Uterus (tissue), 4 donors: ENCODE measurements around the gene MTRF1L. TPM values are rescaled to one million over a fixed set of nuclear protein-coding genes. Genes with fewer than 3 reads are reported as not detected.

ENCODE experiments used
- DNase-seq, 2 donors: peaks; one replicate each; pipeline ENCODE4 v3.0.0-alpha.2; 2019 to 2020
- H3K27ac ChIP-seq, 2 donors: fragments of 200-600 bp; sonication (generic); 1 replicate in 1 of 2; 2 replicates in 1 of 2; pipeline ENCODE4 v1.5.1; 2016 to 2018
- H3K27me3 ChIP-seq, 2 donors: fragments of 200-600 bp; sonication (generic); one replicate each; pipeline ENCODE4 v1.5.1; 2018 to 2019; ENCODE audit warnings: control low read depth in 1 of 2
- H3K36me3 ChIP-seq, 2 donors: fragments of 200-600 bp; sonication (generic); one replicate each; pipeline ENCODE4 v1.5.1; 2019; ENCODE audit warnings: control low read depth in 1 of 2
- H3K4me1 ChIP-seq, 2 donors: fragments of 200-600 bp; sonication (generic); one replicate each; pipeline ENCODE4 v1.5.1; 2018 to 2019; ENCODE audit warnings: control low read depth in 1 of 2
- H3K4me3 ChIP-seq, 2 donors: fragments of 200-600 bp; sonication (generic); 1 replicate in 1 of 2; 2 replicates in 1 of 2; pipeline ENCODE4 v1.5.1; 2018 to 2019; ENCODE audit warnings: mild to moderate bottlenecking in 1 of 2
- H3K9me3 ChIP-seq, 2 donors: fragments of 200-600 bp; sonication (generic); one replicate each; pipeline ENCODE4 v1.5.1; 2019; ENCODE audit warnings: control low read depth in 1 of 2
- POLR2A ChIP-seq, 2 donors: fragments of 450-650 bp; IDR thresholded peaks; one replicate each; pipeline ENCODE4 v1.6.1; 2016; ENCODE audit warnings: antibody characterized with exemption in 2 of 2, mild to moderate bottlenecking in 1 of 2, moderate library complexity in 1 of 2
- intact Hi-C: fragments of 100-400 bp; cut with DNase I; formaldehyde crosslinking; loops from one replicate; pipeline ENCODE4 v1.15.1; 2023; ENCODE audit warnings: low total_unique reads
- total RNA-seq, 4 donors: library from RNA; depleted of rRNA in 3 of 4; stranded (reverse); fragments of >200 nt in 3 of 4; gene quantifications; one replicate each; pipeline versions ENCODE4 v1.1.0 to v1.2.4, GENCODE V29; 2014 to 2023
- TF ChIP-seq, protein P1 (sequence below), 4 experiments: fragments of 200-600 bp in 2 of 4; fragments of 450-650 bp in 2 of 4; sonication (generic) in 2 of 4; IDR thresholded peaks; one replicate each; pipeline ENCODE4 v1.5.1; 2016 to 2019; ENCODE audit warnings: antibody characterized with exemption in 4 of 4, mild to moderate bottlenecking in 2 of 4, moderate library complexity in 1 of 4
- donor health status: DM: yes; HTN: yes; CAD: no.

Gene MTRF1L
- total RNA-seq, 4 donors from 2014 or later = 9.5 to 26.4 (median 15.7) TPM

DNA sequence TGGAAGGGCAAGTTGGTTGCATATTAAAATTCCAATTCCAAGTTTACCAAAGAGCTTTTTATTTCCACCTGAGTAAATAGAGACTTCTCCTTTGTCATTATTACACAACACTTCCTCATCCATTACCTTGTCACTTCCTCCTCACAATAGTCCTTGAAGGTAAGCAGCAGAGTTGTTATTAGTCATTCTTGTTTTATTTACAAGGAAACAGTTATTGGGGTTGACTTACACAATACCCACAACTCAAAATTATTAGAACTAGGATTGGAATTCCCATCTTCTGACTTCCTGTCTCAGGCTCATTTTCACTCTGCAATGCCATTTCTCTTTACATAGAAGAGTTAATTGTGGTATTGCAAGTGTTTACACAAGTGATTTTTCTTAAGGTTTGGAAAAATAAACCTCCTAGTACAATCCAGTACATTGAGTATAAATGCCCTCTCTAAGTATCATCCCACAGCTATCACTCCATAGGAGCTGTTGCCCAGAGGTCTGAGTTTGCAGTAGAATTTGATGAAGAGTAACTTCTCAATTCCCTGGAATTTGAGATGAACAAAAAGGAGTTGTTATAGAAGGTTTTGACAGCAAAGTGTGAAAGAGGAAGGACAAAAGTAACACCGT, 28.9 kb upstream of the MTRF1L start:
- no peaks in the 10 kb centered on the region for H3K9me3 ChIP-seq
- H3K4me3 ChIP-seq = no peak overlapping the region
- intact Hi-C loops = no loop called here
- H3K27me3 ChIP-seq = no peaks in the 10 kb centered on the region
- no peak overlapping the region for H3K27ac ChIP-seq
- H3K36me3 ChIP-seq = no peaks in the 10 kb centered on the region
- TF ChIP-seq, protein P1, sequence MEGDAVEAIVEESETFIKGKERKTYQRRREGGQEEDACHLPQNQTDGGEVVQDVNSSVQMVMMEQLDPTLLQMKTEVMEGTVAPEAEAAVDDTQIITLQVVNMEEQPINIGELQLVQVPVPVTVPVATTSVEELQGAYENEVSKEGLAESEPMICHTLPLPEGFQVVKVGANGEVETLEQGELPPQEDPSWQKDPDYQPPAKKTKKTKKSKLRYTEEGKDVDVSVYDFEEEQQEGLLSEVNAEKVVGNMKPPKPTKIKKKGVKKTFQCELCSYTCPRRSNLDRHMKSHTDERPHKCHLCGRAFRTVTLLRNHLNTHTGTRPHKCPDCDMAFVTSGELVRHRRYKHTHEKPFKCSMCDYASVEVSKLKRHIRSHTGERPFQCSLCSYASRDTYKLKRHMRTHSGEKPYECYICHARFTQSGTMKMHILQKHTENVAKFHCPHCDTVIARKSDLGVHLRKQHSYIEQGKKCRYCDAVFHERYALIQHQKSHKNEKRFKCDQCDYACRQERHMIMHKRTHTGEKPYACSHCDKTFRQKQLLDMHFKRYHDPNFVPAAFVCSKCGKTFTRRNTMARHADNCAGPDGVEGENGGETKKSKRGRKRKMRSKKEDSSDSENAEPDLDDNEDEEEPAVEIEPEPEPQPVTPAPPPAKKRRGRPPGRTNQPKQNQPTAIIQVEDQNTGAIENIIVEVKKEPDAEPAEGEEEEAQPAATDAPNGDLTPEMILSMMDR (IDR thresholded peaks at IDR 0.05) = no peak
- no peak for TF ChIP-seq POLR2A (IDR thresholded peaks at IDR 0.05)
- no peaks in the 10 kb centered on the region for H3K4me1 ChIP-seq
- DNase-seq = no peak

DNA sequence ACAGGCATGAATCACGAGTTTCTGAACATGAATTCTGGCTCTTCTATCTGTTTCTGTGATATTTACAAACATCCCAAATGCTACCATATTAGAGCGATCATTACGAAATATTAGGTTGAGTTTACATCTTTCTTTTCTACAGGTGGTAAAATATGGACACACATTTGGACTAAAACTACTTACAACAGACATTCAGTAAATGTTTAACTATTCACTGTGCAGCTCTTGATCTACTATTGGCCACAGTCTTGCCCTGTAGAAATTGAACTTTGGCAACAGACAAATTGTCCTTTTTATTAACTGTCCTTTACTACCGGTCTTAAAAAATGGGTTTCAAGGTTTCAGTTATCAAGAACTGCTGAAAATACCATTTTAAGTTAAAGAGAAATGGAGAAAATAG, 26.5 kb upstream of the MTRF1L start:
- DNase-seq = no peak
- Histone ChIP-seq H3K36me3 (no peaks in the 10 kb centered on the region), H3K27me3 (no peaks in the 10 kb centered on the region), H3K4me3 (no peak overlapping the region), H3K9me3 (no peaks in the 10 kb centered on the region), H3K4me1 (no peaks in the 10 kb centered on the region), H3K27ac (no peak overlapping the region)
- no peak for TF ChIP-seq POLR2A (IDR thresholded peaks at IDR 0.05)
- intact Hi-C loops = no loop called here

DNA sequence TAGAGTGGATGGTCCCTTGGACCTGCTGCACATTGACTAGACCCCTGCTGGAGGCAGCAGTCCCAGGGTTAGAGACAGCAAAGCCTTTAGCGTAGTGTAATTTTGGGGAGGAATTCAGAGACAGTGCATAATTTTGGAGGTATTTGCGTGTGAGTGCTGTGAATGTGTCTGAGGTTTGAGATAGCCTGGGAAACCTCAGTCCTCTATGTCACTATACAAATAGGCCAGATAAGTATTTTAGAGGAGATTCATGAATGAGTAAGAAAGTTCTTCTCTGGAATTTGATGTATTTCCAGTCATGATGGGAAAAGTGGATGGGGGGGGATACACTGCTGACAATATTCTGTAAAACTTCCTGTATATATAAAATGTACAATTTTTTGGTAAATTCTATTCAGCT, 25.8 kb upstream of the MTRF1L start:
- no peaks in the 10 kb centered on the region for H3K4me1 ChIP-seq
- H3K36me3 ChIP-seq = no peaks in the 10 kb centered on the region
- H3K9me3 ChIP-seq = no peaks in the 10 kb centered on the region
- intact Hi-C loops = no loop called here
- no peak for TF ChIP-seq POLR2A (IDR thresholded peaks at IDR 0.05)
- TF ChIP-seq, protein P1 (IDR thresholded peaks at IDR 0.05) = no peak
- no peak for DNase-seq
- no peak overlapping the region for H3K27ac ChIP-seq
- H3K27me3 ChIP-seq = no peaks in the 10 kb centered on the region
- no peak overlapping the region for H3K4me3 ChIP-seq

DNA sequence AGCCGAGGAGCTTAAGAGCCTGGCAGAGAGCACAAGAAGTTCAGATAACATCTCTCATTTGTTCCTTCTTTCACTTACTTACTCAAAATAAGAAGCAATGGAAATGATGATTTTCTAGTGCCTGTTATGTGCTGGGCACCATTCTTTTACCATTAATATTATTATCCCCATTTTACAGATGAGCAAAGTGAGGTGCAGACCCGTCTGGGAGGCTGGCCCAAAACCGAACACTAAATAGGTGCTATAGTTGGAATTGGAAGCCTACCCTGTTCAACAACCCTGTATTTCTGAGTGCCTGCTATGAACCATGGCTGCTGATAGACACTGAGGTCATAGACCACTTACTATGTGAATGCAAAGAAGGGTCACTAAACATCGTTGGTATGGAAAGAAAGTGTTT, 25.0 kb upstream of the MTRF1L start:
- Histone ChIP-seq H3K9me3 (no peaks in the 10 kb centered on the region), H3K27me3 (no peaks in the 10 kb centered on the region), H3K36me3 (no peaks in the 10 kb centered on the region), H3K4me3 (no peak overlapping the region), H3K4me1 (no peaks in the 10 kb centered on the region), H3K27ac (no peak overlapping the region)
- TF ChIP-seq, protein P1 (IDR thresholded peaks at IDR 0.05) = no peak
- no peak for TF ChIP-seq POLR2A (IDR thresholded peaks at IDR 0.05)
- intact Hi-C loops = no loop called here
- no peak for DNase-seq

DNA sequence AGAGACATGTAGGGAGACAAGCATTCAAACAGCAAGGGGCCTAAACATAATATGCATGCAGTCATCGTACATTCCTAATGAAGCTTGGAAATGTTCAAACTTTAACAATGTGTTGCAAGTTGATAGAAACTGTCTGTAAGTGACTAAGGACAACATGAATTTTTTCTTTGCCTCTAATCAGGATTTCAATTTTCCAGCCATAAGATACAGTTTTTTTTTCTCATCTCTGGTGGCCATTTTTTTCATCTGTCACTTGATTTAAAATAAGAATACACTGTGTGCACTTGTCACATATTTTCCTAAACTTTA, 22.2 kb upstream of the MTRF1L start:
- H3K4me1 ChIP-seq = no peaks in the 10 kb centered on the region
- TF ChIP-seq, protein P1 (IDR thresholded peaks at IDR 0.05) = peak in 1 of 4 experiments; percentile 14
- TF ChIP-seq POLR2A (IDR thresholded peaks at IDR 0.05) = no peak
- intact Hi-C loops = no loop called here

More for the DNA sequence above, 22.2 kb upstream of the MTRF1L start:
- H3K4me3 ChIP-seq = no peak overlapping the region
- H3K9me3 ChIP-seq = no peaks in the 10 kb centered on the region
- no peaks in the 10 kb centered on the region for H3K36me3 ChIP-seq
- no peak for DNase-seq
- H3K27me3 ChIP-seq = no peaks in the 10 kb centered on the region
- H3K27ac ChIP-seq = no peak overlapping the region
